GM23248 (cell line): Measurements from ENCODE around the gene HEMK1.

Experiments used
- EZH2 ChIP-seq: fragments of 200-600 bp; sonication (generic); IDR thresholded peaks from 2 replicates; pipeline ENCODE4 v1.6.1; 2018; ENCODE audit warnings: antibody characterized with exemption, mild to moderate bottlenecking; ENCODE audit not compliant: insufficient read depth, poor library complexity, severe bottlenecking
- EZH2phosphoT487 ChIP-seq: fragments of 200-600 bp; sonication (generic); IDR thresholded peaks from 2 replicates; pipeline ENCODE4 v1.6.1; 2018; ENCODE audit warnings: antibody characterized with exemption, moderate library complexity, mild to moderate bottlenecking, low read depth; ENCODE audit not compliant: insufficient read depth

DNA sequence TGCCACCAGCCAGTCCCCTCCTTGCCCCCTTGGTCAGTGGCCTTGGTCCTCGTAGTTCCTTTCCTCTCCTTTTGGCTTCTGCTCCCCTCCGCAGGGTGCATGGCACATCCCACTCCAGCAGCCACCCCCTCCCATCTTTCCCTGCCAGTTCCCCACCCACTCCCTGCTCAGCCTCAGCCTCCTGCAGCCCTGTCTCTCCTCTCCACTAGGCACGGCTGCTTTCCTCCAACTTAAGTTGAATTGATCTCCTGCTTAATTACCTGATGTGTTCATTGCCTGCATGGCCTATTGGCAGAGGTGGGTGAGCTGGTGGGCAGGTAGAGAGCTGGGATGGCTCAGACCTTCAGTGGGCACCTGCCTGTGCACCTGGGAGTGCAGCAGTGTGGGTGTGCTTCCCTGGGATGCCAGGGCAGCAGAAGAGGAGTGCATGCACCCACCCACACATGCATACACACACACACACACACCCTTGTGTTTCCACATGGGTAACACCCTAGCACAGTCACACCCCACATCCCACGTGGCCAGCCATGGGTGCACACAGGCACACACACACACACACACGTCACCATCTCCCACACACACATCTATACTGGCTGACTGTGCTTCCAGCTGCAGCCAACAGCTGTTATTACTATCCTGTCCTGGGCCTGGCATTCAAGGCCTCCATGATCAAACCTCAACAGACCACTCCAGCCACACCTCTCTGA, 32.7 kb upstream of the HEMK1 start:
- TF ChIP-seq EZH2 (no peak), EZH2phosphoT487 (no peak)
